GM23338 (cell line): Measurements from ENCODE around the gene FAM117A. TPM values are rescaled to one million over a fixed set of nuclear protein-coding genes. Genes with fewer than 3 reads are reported as not detected.

ENCODE experiments used
- ATAC-seq: fragments of 200-7000 bp; cut with Tn5 transposase; 3 replicates; pipeline ENCODE4 v1.9.1; 2020
- DNase-seq: peaks from one replicate; pipeline ENCODE4 v3.0.0-alpha.2; 2015; ENCODE audit warnings: low spot score
- H2AFZ ChIP-seq: fragments of 200-600 bp; sonication (generic); 2 replicates; pipeline ENCODE4 v1.8.0; 2016; ENCODE audit warnings: antibody characterized with exemption, mild to moderate bottlenecking, moderate library complexity
- H3F3A ChIP-seq: fragments of 200-600 bp; sonication (generic); replicated peaks from 2 replicates; pipeline ENCODE4 v1.8.0; 2017; ENCODE audit warnings: antibody characterized with exemption, mixed run types, low read depth
- H3K27ac ChIP-seq: fragments of 200-600 bp; sonication (generic); 2 replicates; pipeline ENCODE4 v1.6.1; 2016; ENCODE audit warnings: low read depth
- H3K27me3 ChIP-seq: fragments of 200-600 bp; sonication (generic); 2 replicates; pipeline ENCODE4 v1.8.0; 2016; ENCODE audit warnings: mild to moderate bottlenecking, mixed run types, moderate library complexity; ENCODE audit not compliant: insufficient read depth
- H3K36me3 ChIP-seq: fragments of 200-600 bp; sonication (generic); 2 replicates; pipeline ENCODE4 v1.8.0; 2016; ENCODE audit warnings: mild to moderate bottlenecking; ENCODE audit not compliant: insufficient read depth
- H3K4me1 ChIP-seq: fragments of 200-600 bp; sonication (generic); 2 replicates; pipeline ENCODE4 v1.8.0; 2016; ENCODE audit warnings: mild to moderate bottlenecking, moderate library complexity; ENCODE audit not compliant: insufficient read depth
- H3K4me2 ChIP-seq: fragments of 200-600 bp; sonication (generic); 2 replicates; pipeline ENCODE4 v1.7.1; 2017; ENCODE audit warnings: mixed run types
- H3K4me3 ChIP-seq: fragments of 200-600 bp; sonication (generic); 2 replicates; pipeline ENCODE4 v1.6.1; 2016; ENCODE audit warnings: mixed run types
- H3K79me2 ChIP-seq: fragments of 200-600 bp; sonication (generic); replicated peaks from 2 replicates; pipeline ENCODE4 v1.8.0; 2017; ENCODE audit warnings: mild to moderate bottlenecking; ENCODE audit not compliant: insufficient read depth
- H3K9me2 ChIP-seq: fragments of 200-600 bp; sonication (generic); 2 replicates; pipeline ENCODE4 v1.8.0; 2017; ENCODE audit not compliant: insufficient read depth
- H4K20me1 ChIP-seq: fragments of 200-600 bp; sonication (generic); replicated peaks from 2 replicates; pipeline ENCODE4 v1.8.0; 2017; ENCODE audit warnings: mild to moderate bottlenecking; ENCODE audit not compliant: insufficient read depth
- H3K27ac Mint-ChIP-seq: 2 replicates; pipeline ENCODE4 v1.8.0; 2020; ENCODE audit warnings: inconsistent platforms, mild to moderate bottlenecking, moderate library complexity, mixed read lengths
- H3K27me3 Mint-ChIP-seq: 3 replicates; pipeline ENCODE4 v1.8.0; 2022; ENCODE audit warnings: low read depth, mild to moderate bottlenecking, moderate library complexity, mixed read lengths, inconsistent platforms; ENCODE audit not compliant: insufficient read depth, poor library complexity
- H3K36me3 Mint-ChIP-seq: 3 replicates; pipeline ENCODE4 v1.8.0; 2021; ENCODE audit warnings: low read depth, mild to moderate bottlenecking, inconsistent platforms, moderate library complexity, mixed read lengths
- H3K4me1 Mint-ChIP-seq: 3 replicates; pipeline ENCODE4 v1.8.0; 2020; ENCODE audit warnings: mild to moderate bottlenecking, inconsistent platforms, mixed read lengths
- H3K4me3 Mint-ChIP-seq: 3 replicates; pipeline ENCODE4 v1.8.0; 2021; ENCODE audit warnings: moderate library complexity, mild to moderate bottlenecking, inconsistent platforms, mixed read lengths
- H3K9me3 Mint-ChIP-seq: 3 replicates; pipeline ENCODE4 v1.8.0; 2020; ENCODE audit warnings: moderate library complexity, mild to moderate bottlenecking, inconsistent platforms, mixed read lengths
- CREB1 ChIP-seq: fragments of 250-450 bp; sonication (Bioruptor Pico); IDR thresholded peaks from 2 replicates; pipeline ENCODE4 v1.5.0; 2020; ENCODE audit warnings: low read depth, mild to moderate bottlenecking, moderate library complexity
- EZH2 ChIP-seq: fragments of 200-600 bp; sonication (generic); IDR thresholded peaks from one replicate; pipeline ENCODE4 v1.8.0; 2017; ENCODE audit warnings: antibody characterized with exemption, mild to moderate bottlenecking, low read depth; ENCODE audit not compliant: unreplicated experiment
- JUNB ChIP-seq: IDR thresholded peaks from one replicate; pipeline ENCODE4 v1.6.1; 2016; ENCODE audit warnings: antibody characterized with exemption; ENCODE audit not compliant: unreplicated experiment
- NANOG ChIP-seq: IDR thresholded peaks from 2 replicates; pipeline ENCODE4 v1.6.1; 2016; ENCODE audit warnings: antibody characterized with exemption, borderline replicate concordance
- POLR2AphosphoS5 ChIP-seq: IDR thresholded peaks from 2 replicates; pipeline ENCODE4 v1.6.1; 2016; ENCODE audit warnings: antibody characterized with exemption, low read depth
- ZNF114 ChIP-seq: fragments of 250-450 bp; sonication (Bioruptor Pico); IDR thresholded peaks from 2 replicates; pipeline ENCODE4 v1.5.0; 2020; ENCODE audit warnings: mild to moderate bottlenecking, moderate library complexity
- ZNF331 ChIP-seq: fragments of 250-450 bp; sonication (Bioruptor Pico); IDR thresholded peaks from 2 replicates; pipeline ENCODE4 v1.5.0; 2020; ENCODE audit warnings: low read depth, mild to moderate bottlenecking, moderate library complexity
- polyA plus RNA-seq: library from polyadenylated mRNA; unstranded; fragments of >200 nt; fragmentation: Nextera tagmentation; extraction: Ambion mirVana; gene quantifications from 2 replicates; pipeline ENCODE4 v1.2.1, GENCODE V29; 2016
- total RNA-seq: library from RNA; depleted of rRNA; stranded (reverse); fragments of >200 nt; shearing (Covaris generic); gene quantifications from 2 replicates; pipeline ENCODE4 v1.2.3, GENCODE V29; 2014
- TF ChIP-seq, protein P1 (sequence below): fragments of 250-450 bp; sonication (Bioruptor Pico); IDR thresholded peaks from 2 replicates; pipeline ENCODE4 v1.5.0; 2020; ENCODE audit warnings: mild to moderate bottlenecking, moderate library complexity
- TF ChIP-seq, protein P2 (sequence below), 2 experiments: fragments of 200-600 bp in 1 of 2; sonication (generic) in 1 of 2; conservative IDR thresholded peaks; 2 replicates each; pipeline versions ENCODE4 v1.5.1 to v1.6.1; 2016 to 2017; ENCODE audit warnings: antibody characterized with exemption in 2 of 2, low read depth in 2 of 2, mild to moderate bottlenecking in 2 of 2, moderate library complexity in 1 of 2
- TF ChIP-seq, protein P3 (sequence below): IDR thresholded peaks from 2 replicates; pipeline ENCODE4 v1.6.1; 2016; ENCODE audit warnings: antibody characterized with exemption

The FAM117A gene
- total and polyA plus RNA-seq, 2 experiments from 2014 or later, result 21.3 to 46.4 TPM

DNA sequence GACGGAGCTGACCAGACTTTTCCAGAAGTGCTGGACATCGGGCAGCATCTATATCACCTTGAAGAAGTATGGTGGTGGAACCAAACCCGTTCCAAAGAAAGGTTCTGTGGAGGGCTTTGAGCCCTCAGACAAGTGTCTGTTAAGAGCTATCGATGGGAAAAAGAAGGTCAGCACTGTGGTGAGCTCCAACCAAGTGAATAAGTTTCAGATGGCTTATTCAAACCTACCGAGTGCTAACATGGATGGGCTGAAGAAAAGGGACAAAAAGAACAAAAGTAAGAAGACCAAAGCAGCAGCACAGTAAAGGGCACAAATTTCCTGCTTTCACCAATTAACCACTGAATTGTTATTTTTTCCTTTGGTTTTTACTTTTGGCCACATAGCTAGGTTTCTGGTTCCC lies 31.4 kb upstream of the FAM117A start:
- Histone ChIP-seq H3K4me3 (no peak overlapping the region), H3K4me1 (no peaks in the 10 kb centered on the region; the same call in 1 of the 2 replicates), H3K27ac (no peak overlapping the region), H3F3A (no peaks in the 10 kb centered on the region), H3K79me2 (peaks cover 84% of the 10 kb centered on the region), H3K4me2 (no peak overlapping the region), H3K36me3 (peaks cover 57% of the 10 kb centered on the region), H4K20me1 (peaks cover 36% of the 10 kb centered on the region), H3K27me3 (no peaks in the 10 kb centered on the region), H3K9me2 (no peaks in the 10 kb centered on the region), H2AFZ (no peak overlapping the region)
- Mint-ChIP-seq H3K27ac (no peak overlapping the region), H3K9me3 (no peaks in the 10 kb centered on the region), H3K36me3 (peaks cover 72% of the 10 kb centered on the region), H3K4me3 (no peak overlapping the region), H3K4me1 (no peaks in the 10 kb centered on the region; the same call in 2 of the 3 replicates), H3K27me3 (no peaks in the 10 kb centered on the region)
- ATAC-seq, result no peak
- DNase-seq, result no peak
- TF ChIP-seq ZNF114 (CRISPR knock-in tag) (no peak), EZH2 (no peak), ZNF331 (CRISPR knock-in tag) (no peak), CREB1 (CRISPR knock-in tag) (no peak), JUNB (no peak), POLR2AphosphoS5 (no peak), NANOG (no peak)
- TF ChIP-seq, protein P1, sequence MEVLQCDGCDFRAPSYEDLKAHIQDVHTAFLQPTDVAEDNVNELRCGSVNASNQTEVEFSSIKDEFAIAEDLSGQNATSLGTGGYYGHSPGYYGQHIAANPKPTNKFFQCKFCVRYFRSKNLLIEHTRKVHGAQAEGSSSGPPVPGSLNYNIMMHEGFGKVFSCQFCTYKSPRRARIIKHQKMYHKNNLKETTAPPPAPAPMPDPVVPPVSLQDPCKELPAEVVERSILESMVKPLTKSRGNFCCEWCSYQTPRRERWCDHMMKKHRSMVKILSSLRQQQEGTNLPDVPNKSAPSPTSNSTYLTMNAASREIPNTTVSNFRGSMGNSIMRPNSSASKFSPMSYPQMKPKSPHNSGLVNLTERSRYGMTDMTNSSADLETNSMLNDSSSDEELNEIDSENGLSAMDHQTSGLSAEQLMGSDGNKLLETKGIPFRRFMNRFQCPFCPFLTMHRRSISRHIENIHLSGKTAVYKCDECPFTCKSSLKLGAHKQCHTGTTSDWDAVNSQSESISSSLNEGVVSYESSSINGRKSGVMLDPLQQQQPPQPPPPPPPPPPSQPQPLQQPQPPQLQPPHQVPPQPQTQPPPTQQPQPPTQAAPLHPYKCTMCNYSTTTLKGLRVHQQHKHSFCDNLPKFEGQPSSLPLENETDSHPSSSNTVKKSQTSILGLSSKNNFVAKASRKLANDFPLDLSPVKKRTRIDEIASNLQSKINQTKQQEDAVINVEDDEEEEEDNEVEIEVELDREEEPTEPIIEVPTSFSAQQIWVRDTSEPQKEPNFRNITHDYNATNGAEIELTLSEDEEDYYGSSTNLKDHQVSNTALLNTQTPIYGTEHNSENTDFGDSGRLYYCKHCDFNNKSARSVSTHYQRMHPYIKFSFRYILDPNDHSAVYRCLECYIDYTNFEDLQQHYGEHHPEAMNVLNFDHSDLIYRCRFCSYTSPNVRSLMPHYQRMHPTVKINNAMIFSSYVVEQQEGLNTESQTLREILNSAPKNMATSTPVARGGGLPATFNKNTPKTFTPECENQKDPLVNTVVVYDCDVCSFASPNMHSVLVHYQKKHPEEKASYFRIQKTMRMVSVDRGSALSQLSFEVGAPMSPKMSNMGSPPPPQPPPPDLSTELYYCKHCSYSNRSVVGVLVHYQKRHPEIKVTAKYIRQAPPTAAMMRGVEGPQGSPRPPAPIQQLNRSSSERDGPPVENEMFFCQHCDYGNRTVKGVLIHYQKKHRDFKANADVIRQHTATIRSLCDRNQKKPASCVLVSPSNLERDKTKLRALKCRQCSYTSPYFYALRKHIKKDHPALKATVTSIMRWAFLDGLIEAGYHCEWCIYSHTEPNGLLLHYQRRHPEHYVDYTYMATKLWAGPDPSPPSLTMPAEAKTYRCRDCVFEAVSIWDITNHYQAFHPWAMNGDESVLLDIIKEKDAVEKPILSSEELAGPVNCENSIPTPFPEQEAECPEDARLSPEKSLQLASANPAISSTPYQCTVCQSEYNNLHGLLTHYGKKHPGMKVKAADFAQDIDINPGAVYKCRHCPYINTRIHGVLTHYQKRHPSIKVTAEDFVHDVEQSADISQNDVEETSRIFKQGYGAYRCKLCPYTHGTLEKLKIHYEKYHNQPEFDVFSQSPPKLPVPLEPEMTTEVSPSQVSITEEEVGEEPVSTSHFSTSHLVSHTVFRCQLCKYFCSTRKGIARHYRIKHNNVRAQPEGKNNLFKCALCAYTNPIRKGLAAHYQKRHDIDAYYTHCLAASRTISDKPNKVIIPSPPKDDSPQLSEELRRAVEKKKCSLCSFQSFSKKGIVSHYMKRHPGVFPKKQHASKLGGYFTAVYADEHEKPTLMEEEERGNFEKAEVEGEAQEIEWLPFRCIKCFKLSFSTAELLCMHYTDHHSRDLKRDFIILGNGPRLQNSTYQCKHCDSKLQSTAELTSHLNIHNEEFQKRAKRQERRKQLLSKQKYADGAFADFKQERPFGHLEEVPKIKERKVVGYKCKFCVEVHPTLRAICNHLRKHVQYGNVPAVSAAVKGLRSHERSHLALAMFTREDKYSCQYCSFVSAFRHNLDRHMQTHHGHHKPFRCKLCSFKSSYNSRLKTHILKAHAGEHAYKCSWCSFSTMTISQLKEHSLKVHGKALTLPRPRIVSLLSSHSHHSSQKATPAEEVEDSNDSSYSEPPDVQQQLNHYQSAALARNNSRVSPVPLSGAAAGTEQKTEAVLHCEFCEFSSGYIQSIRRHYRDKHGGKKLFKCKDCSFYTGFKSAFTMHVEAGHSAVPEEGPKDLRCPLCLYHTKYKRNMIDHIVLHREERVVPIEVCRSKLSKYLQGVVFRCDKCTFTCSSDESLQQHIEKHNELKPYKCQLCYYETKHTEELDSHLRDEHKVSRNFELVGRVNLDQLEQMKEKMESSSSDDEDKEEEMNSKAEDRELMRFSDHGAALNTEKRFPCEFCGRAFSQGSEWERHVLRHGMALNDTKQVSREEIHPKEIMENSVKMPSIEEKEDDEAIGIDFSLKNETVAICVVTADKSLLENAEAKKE (CRISPR knock-in tag), result no peak
- TF ChIP-seq, protein P2, sequence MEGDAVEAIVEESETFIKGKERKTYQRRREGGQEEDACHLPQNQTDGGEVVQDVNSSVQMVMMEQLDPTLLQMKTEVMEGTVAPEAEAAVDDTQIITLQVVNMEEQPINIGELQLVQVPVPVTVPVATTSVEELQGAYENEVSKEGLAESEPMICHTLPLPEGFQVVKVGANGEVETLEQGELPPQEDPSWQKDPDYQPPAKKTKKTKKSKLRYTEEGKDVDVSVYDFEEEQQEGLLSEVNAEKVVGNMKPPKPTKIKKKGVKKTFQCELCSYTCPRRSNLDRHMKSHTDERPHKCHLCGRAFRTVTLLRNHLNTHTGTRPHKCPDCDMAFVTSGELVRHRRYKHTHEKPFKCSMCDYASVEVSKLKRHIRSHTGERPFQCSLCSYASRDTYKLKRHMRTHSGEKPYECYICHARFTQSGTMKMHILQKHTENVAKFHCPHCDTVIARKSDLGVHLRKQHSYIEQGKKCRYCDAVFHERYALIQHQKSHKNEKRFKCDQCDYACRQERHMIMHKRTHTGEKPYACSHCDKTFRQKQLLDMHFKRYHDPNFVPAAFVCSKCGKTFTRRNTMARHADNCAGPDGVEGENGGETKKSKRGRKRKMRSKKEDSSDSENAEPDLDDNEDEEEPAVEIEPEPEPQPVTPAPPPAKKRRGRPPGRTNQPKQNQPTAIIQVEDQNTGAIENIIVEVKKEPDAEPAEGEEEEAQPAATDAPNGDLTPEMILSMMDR (conservative IDR thresholded peaks at IDR 0.05; ENCODE audit: low read depth in 2 of 2), result no peak
- TF ChIP-seq, protein P3, sequence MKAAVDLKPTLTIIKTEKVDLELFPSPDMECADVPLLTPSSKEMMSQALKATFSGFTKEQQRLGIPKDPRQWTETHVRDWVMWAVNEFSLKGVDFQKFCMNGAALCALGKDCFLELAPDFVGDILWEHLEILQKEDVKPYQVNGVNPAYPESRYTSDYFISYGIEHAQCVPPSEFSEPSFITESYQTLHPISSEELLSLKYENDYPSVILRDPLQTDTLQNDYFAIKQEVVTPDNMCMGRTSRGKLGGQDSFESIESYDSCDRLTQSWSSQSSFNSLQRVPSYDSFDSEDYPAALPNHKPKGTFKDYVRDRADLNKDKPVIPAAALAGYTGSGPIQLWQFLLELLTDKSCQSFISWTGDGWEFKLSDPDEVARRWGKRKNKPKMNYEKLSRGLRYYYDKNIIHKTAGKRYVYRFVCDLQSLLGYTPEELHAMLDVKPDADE, result no peak
